Bronchial epithelial cell (primary cell): ENCODE measurements around the gene ZCCHC9. TPM values are rescaled to one million over a fixed set of nuclear protein-coding genes. Genes with fewer than 3 reads are reported as not detected.
A peak's percentile ranks its signal among the peaks of the same experiment; 100 is the strongest.
"Not testable (repeated sequence)": the region's sequence is repeated elsewhere in the genome, so short reads cannot be mapped to it uniquely, and the experiment has no call there.

ENCODE experiments used
- DNase-seq: peaks from one replicate; pipeline ENCODE4 v3.0.0-alpha.2; 2010; ENCODE audit warnings: low read depth
- FAIRE-seq: peaks from 2 replicates; lab custom pipeline; 2011; peaks lifted over from hg19 to GRCh38; lab: Jason Lieb, UNC
- H3K27me3 ChIP-seq: 2 replicates; pipeline ENCODE4 v1.5.1; 2011; ENCODE audit warnings: low read length; ENCODE audit not compliant: control insufficient read depth, insufficient read depth
- H3K36me3 ChIP-seq: 2 replicates; pipeline ENCODE4 v1.5.1; 2011; ENCODE audit warnings: low read length; ENCODE audit not compliant: control insufficient read depth, insufficient read depth
- H3K4me3 ChIP-seq: 2 replicates; pipeline ENCODE4 v1.5.1; 2011; ENCODE audit warnings: mild to moderate bottlenecking, low read depth, low read length, control low read depth
- total RNA-seq: library from RNA; depleted of rRNA; stranded (reverse); fragments of >200 nt; gene quantifications from 2 replicates; pipeline ENCODE4 v1.2.1, GENCODE V29; 2014
- TF ChIP-seq, protein P1 (sequence below): IDR thresholded peaks from 2 replicates; pipeline ENCODE4 v1.5.1; 2011; ENCODE audit warnings: mild to moderate bottlenecking, moderate library complexity, low read length, control low read depth, inconsistent platforms; ENCODE audit not compliant: insufficient read depth, severe bottlenecking

The ZCCHC9 gene
- total RNA-seq, 1 donor from 2014 or later, result 36.9 TPM

- Histone ChIP-seq H3K4me3 (no peak overlapping the region), H3K27me3 (no peaks in the 10 kb centered on the region), H3K36me3 (no peaks in the 10 kb centered on the region)
- DNase-seq (no peak), FAIRE-seq (no peak)
- TF ChIP-seq, protein P1, sequence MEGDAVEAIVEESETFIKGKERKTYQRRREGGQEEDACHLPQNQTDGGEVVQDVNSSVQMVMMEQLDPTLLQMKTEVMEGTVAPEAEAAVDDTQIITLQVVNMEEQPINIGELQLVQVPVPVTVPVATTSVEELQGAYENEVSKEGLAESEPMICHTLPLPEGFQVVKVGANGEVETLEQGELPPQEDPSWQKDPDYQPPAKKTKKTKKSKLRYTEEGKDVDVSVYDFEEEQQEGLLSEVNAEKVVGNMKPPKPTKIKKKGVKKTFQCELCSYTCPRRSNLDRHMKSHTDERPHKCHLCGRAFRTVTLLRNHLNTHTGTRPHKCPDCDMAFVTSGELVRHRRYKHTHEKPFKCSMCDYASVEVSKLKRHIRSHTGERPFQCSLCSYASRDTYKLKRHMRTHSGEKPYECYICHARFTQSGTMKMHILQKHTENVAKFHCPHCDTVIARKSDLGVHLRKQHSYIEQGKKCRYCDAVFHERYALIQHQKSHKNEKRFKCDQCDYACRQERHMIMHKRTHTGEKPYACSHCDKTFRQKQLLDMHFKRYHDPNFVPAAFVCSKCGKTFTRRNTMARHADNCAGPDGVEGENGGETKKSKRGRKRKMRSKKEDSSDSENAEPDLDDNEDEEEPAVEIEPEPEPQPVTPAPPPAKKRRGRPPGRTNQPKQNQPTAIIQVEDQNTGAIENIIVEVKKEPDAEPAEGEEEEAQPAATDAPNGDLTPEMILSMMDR, result no peak
Measured at GRCh38 chr5:81256766-81257165, 44.6 kb upstream of the ZCCHC9 start.

DNA sequence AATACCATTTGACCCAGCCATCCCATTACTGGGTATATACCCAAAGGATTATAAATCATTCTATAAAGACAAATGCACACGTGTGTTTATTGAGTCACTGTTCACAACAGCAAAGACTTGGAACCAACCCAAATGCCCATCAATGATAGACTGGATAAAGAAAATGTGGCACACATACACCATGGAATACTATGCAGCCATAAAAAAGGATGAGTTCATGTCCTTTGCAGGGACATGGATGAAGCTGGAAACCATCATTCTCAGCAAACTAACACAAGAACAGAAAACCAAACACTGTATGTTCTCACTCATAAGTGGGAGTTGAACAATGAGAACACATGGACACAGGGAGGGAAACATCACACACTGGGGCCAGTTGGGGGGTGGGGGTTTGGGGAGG lies 38.6 kb upstream of the ZCCHC9 start:
- not testable (repeated sequence) for DNase-seq, H3K27me3 ChIP-seq, H3K4me3 ChIP-seq, FAIRE-seq, H3K36me3 ChIP-seq

DNA sequence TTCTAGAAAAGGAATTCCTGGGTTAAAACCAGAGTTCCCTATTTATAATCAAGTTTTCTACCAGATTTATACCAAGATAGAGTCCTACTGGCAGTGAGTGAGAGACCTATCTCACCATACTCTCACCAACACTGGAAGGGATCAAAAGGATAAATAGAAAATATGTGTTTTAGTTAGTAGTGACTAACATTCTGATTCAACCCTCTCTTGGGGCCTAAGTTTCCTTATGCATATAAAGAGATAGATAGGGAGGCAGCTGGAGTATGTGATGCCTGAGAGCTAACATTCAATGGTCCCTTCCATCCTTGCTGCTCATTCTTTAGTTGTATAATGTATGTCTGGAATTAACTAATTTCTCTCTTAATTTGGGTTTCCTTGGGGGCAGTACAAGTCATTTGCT lies 36.3 kb upstream of the ZCCHC9 start:
- H3K27me3 ChIP-seq, result no peaks in the 10 kb centered on the region
- no peaks in the 10 kb centered on the region for H3K36me3 ChIP-seq
- DNase-seq, result no peak
- TF ChIP-seq, protein P1, result no peak
- no peak for FAIRE-seq
- no peak overlapping the region for H3K4me3 ChIP-seq

- Histone ChIP-seq H3K36me3 (no peaks in the 10 kb centered on the region), H3K4me3 (no peak overlapping the region), H3K27me3 (no peaks in the 10 kb centered on the region)
- FAIRE-seq, result peak; percentile 43
- DNase-seq, result peak; percentile 90
- TF ChIP-seq, protein P1, result no peak
Measured at GRCh38 chr5:81268521-81269196, 32.7 kb upstream of the ZCCHC9 start.

- FAIRE-seq (no peak), DNase-seq (no peak)
- TF ChIP-seq, protein P1, result no peak
- no peaks in the 10 kb centered on the region for H3K36me3 ChIP-seq
- H3K4me3 ChIP-seq, result no peak overlapping the region
- H3K27me3 ChIP-seq, result no peaks in the 10 kb centered on the region
Measured at GRCh38 chr5:81269751-81270393, 31.5 kb upstream of the ZCCHC9 start.

DNA sequence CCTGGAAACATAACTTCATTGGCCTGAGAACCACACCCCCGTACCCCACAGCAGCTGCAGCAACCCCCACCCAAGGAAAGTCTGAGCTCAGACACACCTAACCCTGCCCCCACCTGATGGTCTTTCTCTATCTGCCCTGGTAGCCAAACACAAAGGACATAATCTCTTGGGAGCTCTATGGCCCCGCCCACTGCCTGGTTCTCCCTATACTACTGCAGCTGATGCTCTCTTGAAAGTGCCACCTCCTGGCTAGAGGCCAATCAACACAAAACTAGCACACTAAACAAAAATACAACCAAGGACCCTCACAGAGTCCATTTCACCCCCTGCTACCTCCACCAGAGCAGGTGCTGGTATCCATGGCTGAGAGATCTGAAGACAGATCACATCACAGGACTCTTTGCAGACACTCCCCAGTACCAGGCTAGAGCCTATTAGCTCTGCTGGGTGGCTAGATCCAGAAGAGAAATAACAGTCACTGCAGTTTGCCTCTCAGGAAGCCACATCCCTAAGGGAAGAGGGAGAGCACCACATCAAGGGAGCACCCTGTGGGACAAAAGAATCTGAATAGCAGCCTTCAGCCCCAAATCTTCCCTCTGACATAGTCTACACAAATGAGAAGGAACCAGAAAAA lies 30.9 kb upstream of the ZCCHC9 start:
- H3K36me3 ChIP-seq, FAIRE-seq, H3K27me3 ChIP-seq, DNase-seq, H3K4me3 ChIP-seq: not testable (repeated sequence)
